ENCODE measurements around the gene CRACDL.

The CRACDL gene

GRCh38 chr2:98849113-98849512, 86.9 kb downstream of the CRACDL start:
- H3K4me3 ChIP-seq (replicated peaks; ENCODE audit: low read depth, low read length) = no peak overlapping the region
- TF ChIP-seq, protein P1, sequence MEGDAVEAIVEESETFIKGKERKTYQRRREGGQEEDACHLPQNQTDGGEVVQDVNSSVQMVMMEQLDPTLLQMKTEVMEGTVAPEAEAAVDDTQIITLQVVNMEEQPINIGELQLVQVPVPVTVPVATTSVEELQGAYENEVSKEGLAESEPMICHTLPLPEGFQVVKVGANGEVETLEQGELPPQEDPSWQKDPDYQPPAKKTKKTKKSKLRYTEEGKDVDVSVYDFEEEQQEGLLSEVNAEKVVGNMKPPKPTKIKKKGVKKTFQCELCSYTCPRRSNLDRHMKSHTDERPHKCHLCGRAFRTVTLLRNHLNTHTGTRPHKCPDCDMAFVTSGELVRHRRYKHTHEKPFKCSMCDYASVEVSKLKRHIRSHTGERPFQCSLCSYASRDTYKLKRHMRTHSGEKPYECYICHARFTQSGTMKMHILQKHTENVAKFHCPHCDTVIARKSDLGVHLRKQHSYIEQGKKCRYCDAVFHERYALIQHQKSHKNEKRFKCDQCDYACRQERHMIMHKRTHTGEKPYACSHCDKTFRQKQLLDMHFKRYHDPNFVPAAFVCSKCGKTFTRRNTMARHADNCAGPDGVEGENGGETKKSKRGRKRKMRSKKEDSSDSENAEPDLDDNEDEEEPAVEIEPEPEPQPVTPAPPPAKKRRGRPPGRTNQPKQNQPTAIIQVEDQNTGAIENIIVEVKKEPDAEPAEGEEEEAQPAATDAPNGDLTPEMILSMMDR (IDR thresholded peaks at IDR 0.05; ENCODE audit: low read depth, low read length, missing control alignments) = no peak
- no peak for DNase-seq (ENCODE audit: extremely low read depth, low read depth)

DNA sequence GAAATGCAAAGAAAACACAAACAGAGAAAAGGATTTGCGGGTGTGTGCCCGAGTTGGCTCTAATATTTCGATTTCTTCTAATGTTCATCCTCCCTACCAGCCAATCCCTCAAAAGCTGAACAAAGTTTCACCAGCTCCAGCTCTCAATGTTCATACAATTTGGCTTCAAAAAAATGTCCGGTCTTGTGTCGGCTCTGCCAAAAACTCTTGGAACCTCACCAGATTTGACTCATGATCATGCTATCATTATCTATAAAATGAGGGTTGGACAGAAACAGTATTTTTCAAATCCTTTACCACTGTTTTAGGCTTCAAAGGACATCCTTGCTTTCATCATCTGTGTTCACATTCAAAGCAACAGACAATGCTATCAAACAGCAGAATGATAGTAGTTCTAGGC, 88.2 kb downstream of the CRACDL start:
- DNase-seq (ENCODE audit: extremely low read depth, low read depth) = no peak
- H3K4me3 ChIP-seq (replicated peaks; ENCODE audit: low read depth, low read length) = no peak overlapping the region
- TF ChIP-seq, protein P1 (IDR thresholded peaks at IDR 0.05; ENCODE audit: low read depth, low read length, missing control alignments) = no peak

GRCh38 chr2:98846041-98846440, 90.0 kb downstream of the CRACDL start:
- TF ChIP-seq, protein P1 (IDR thresholded peaks at IDR 0.05; ENCODE audit: low read depth, low read length, missing control alignments) = no peak
- no peak overlapping the region for H3K4me3 ChIP-seq (replicated peaks; ENCODE audit: low read depth, low read length)
- no peak for DNase-seq (ENCODE audit: extremely low read depth, low read depth)

- TF ChIP-seq, protein P1 (IDR thresholded peaks at IDR 0.05; ENCODE audit: low read depth, low read length, missing control alignments) = no peak
- H3K4me3 ChIP-seq (replicated peaks; ENCODE audit: low read depth, low read length) = no peak overlapping the region
- DNase-seq (ENCODE audit: extremely low read depth, low read depth) = no peak
Observed at GRCh38 chr2:98842136-98842535, 93.9 kb downstream of the CRACDL start.

- H3K4me3 ChIP-seq (replicated peaks; ENCODE audit: low read depth, low read length) = no peak overlapping the region
- no peak for DNase-seq (ENCODE audit: extremely low read depth, low read depth)
- TF ChIP-seq, protein P1 (IDR thresholded peaks at IDR 0.05; ENCODE audit: low read depth, low read length, missing control alignments) = no peak
Observed at GRCh38 chr2:98839292-98839691, 96.7 kb downstream of the CRACDL start.

DNA sequence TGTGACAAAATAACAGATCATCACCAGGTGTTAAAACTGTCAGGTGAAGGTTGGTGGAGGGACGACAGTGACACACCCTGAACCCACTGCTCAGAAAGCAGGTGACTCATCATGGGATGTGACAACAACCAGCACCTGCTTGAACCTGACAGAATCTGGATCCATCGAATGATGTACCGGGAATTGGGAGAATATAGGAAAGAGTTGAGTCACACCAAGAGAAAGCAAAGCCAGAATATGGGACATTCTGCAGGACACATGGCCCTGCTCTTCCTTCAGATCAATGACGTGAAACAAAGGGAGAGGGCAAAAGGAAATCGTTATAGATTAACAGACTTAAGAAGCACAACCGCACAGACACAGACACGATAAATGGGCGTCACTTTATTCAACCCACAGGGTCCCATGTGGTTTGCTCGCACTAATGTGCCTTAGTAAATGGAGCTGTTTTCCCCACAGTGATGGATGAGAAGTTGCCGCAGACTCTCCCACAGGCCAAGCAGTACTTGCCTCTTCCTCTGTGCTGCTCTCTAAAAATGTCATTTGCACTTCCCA, 100.1 kb downstream of the CRACDL start:
- DNase-seq (ENCODE audit: extremely low read depth, low read depth) = no peak
- TF ChIP-seq, protein P1 (IDR thresholded peaks at IDR 0.05; ENCODE audit: low read depth, low read length, missing control alignments) = no peak
- no peak overlapping the region for H3K4me3 ChIP-seq (replicated peaks; ENCODE audit: low read depth, low read length)

DNA sequence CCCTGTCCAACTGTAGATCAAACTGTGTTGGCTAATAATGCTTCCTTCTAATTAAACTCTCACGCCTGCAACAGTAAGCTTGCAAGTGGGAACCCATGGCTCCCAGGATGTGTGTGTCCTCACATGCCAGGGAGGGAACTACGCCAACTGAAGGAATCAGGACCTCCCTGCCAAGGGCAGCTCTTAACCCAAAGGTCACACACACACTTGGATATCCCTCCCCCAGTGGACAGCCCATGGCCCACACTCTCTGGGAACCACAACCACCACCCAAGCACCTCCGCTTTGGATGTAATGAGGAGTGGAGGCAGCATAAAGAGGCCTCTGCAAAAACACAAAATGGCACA, 102.1 kb downstream of the CRACDL start:
- TF ChIP-seq, protein P1 (IDR thresholded peaks at IDR 0.05; ENCODE audit: low read depth, low read length, missing control alignments) = no peak
- no peak overlapping the region for H3K4me3 ChIP-seq (replicated peaks; ENCODE audit: low read depth, low read length)
- no peak for DNase-seq (ENCODE audit: extremely low read depth, low read depth)
